ENCODE measurements around the gene KCTD18. TPM values are rescaled to one million over a fixed set of nuclear protein-coding genes. Genes with fewer than 3 reads are reported as not detected.

KCTD18 gene
- total RNA-seq, 6 donors from 2014 or later: 13.6 to 34.6 (median 16.6) TPM

DNA sequence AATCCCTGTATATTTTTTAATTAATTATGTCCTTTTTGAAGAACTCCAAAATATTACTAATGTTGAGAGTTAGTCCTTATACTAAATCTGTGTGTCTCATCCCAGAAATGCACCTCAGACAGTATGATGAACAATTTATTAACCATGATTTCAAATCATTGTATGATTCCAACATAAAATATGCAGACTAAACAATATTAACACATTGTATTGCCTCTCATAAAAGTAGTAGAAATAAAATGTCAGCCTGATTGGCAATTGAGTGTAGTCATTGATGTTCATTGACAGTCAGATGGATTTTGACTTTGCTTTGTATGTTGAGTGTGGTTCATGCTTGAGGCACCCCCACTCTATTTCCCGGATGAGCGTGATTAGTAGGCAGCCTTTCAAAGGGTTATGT lies 57.5 kb downstream of the KCTD18 start:
- Histone ChIP-seq H3K27ac (no peak overlapping the region), H3K4me1 (peaks cover 8 to 18% (median 13%) of the 10 kb centered on the region in 4 donors), H3K9me3 (no peaks in the 10 kb centered on the region), H3K27me3 (no peaks in the 10 kb centered on the region), H3K4me3 (no peak overlapping the region), H3K36me3 (peaks cover 0 to 15% (median 0%) of the 10 kb centered on the region in 4 donors)
- 98 to 100% methylated on average over 2 of the region's 2 CpGs for WGBS, 2 donors
- TF ChIP-seq EP300 (IDR thresholded peaks at IDR 0.05): no peak
- TF ChIP-seq, protein P1, sequence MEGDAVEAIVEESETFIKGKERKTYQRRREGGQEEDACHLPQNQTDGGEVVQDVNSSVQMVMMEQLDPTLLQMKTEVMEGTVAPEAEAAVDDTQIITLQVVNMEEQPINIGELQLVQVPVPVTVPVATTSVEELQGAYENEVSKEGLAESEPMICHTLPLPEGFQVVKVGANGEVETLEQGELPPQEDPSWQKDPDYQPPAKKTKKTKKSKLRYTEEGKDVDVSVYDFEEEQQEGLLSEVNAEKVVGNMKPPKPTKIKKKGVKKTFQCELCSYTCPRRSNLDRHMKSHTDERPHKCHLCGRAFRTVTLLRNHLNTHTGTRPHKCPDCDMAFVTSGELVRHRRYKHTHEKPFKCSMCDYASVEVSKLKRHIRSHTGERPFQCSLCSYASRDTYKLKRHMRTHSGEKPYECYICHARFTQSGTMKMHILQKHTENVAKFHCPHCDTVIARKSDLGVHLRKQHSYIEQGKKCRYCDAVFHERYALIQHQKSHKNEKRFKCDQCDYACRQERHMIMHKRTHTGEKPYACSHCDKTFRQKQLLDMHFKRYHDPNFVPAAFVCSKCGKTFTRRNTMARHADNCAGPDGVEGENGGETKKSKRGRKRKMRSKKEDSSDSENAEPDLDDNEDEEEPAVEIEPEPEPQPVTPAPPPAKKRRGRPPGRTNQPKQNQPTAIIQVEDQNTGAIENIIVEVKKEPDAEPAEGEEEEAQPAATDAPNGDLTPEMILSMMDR (IDR thresholded peaks at IDR 0.05): no peak
- DNase-seq (no peak), ATAC-seq (ENCODE audit: low FRiP score in 2 of 2) (no peak)

DNA sequence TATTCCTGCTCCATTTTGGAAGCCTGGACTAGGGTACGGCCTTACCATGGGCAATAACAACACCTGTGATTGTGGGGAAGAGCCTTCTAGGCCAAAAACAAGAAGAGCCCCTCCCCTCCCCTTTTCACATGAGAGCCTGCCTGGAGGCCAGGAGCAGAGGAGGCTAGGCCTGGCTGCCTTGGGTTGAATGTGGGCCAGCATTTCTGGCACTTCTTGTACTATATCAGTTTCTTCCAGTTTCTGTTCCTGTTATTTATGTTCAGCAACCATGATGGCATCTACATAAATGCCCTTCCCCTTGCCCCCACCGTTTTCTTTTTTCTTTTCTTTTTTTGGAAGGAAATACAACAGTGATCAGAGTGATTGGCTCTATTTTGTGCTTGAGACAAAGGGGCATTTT lies 58.4 kb downstream of the KCTD18 start:
- Histone ChIP-seq H3K4me1 (peaks cover 8 to 14% (median 10%) of the 10 kb centered on the region in 4 donors), H3K4me3 (no peak overlapping the region), H3K36me3 (peaks cover 0 to 18% (median 0%) of the 10 kb centered on the region in 4 donors), H3K9me3 (no peaks in the 10 kb centered on the region), H3K27ac (no peak overlapping the region), H3K27me3 (no peaks in the 10 kb centered on the region)
- WGBS, 2 donors: 67 to 85% methylated on average over 2 of the region's 2 CpGs
- TF ChIP-seq POLR2AphosphoS5 (IDR thresholded peaks at IDR 0.05): no peak
- TF ChIP-seq, protein P1 (IDR thresholded peaks at IDR 0.05): no peak
- TF ChIP-seq EP300 (IDR thresholded peaks at IDR 0.05): no peak
- no peak for TF ChIP-seq POLR2A (IDR thresholded peaks at IDR 0.05)
- ATAC-seq (ENCODE audit: low FRiP score in 2 of 2) (peak in 1 of 2 donors; percentile 12), DNase-seq (no peak)

- no peak overlapping the region for H3K4me3 ChIP-seq
- H3K4me1 ChIP-seq: peaks cover 0 to 4% (median 1%) of the 10 kb centered on the region in 4 donors
- TF ChIP-seq POLR2A (IDR thresholded peaks at IDR 0.05): no peak
- TF ChIP-seq, protein P1 (IDR thresholded peaks at IDR 0.05): no peak
- TF ChIP-seq EP300 (IDR thresholded peaks at IDR 0.05): no peak
- no peak for TF ChIP-seq POLR2AphosphoS5 (IDR thresholded peaks at IDR 0.05)
- H3K36me3 ChIP-seq: peaks cover 0 to 25% (median 0%) of the 10 kb centered on the region in 4 donors
- no peak for DNase-seq
- H3K9me3 ChIP-seq: no peaks in the 10 kb centered on the region
- peak in 1 of 2 donors; percentile 32 for ATAC-seq (ENCODE audit: low FRiP score in 2 of 2)
- no peaks in the 10 kb centered on the region for H3K27me3 ChIP-seq
- WGBS, 2 donors: 79 to 92% methylated on average over 2 of the region's 2 CpGs
- H3K27ac ChIP-seq: no peak overlapping the region
Observed at GRCh38 chr2:200450288-200450687, 59.6 kb downstream of the KCTD18 start.

DNA sequence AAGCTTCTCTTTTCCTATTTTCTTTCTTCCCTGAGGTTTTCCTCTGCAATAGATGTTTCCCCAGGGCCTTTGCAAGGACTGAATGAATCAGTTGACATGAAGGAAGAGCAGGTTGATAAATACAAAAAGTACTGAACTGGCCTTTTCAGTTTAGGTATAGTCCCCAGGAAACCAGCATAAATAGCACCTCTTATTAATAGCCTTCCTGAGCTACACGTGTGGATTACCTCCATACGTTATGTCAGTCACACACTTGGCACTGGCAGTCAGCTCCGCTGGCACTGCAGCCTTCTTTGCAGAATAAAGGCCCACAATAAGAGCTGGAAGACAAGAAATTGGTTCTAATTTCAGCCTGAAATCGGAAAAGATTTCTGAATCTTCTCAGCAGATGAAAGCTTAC lies 60.7 kb downstream of the KCTD18 start:
- WGBS, 2 donors: 80 to 84% methylated on average over 4 of the region's 4 CpGs
- H3K4me3 ChIP-seq: no peak overlapping the region

GRCh38 chr2:200448455-200448854 lies 61.4 kb downstream of the KCTD18 start:
- no peak for DNase-seq
- no peaks in the 10 kb centered on the region for H3K9me3 ChIP-seq
- peaks cover 0 to 25% (median 0%) of the 10 kb centered on the region in 4 donors for H3K36me3 ChIP-seq
- H3K27ac ChIP-seq: no peak overlapping the region
- TF ChIP-seq POLR2AphosphoS5 (IDR thresholded peaks at IDR 0.05): no peak
- peaks cover 0 to 10% (median 2%) of the 10 kb centered on the region in 4 donors for H3K4me1 ChIP-seq
- no peaks in the 10 kb centered on the region for H3K27me3 ChIP-seq
- H3K4me3 ChIP-seq: no peak overlapping the region
- no peak for ATAC-seq (ENCODE audit: low FRiP score in 2 of 2)

More for the DNA sequence above, 60.7 kb downstream of the KCTD18 start:
- no peak for DNase-seq
- Histone ChIP-seq H3K9me3 (no peaks in the 10 kb centered on the region), H3K27me3 (no peaks in the 10 kb centered on the region), H3K27ac (no peak overlapping the region), H3K36me3 (peaks cover 0 to 25% (median 0%) of the 10 kb centered on the region in 4 donors), H3K4me1 (peaks cover 0 to 4% (median 2%) of the 10 kb centered on the region in 4 donors)
- no peak for ATAC-seq (ENCODE audit: low FRiP score in 2 of 2)
- no peak for TF ChIP-seq POLR2A (IDR thresholded peaks at IDR 0.05)
- TF ChIP-seq POLR2AphosphoS5 (IDR thresholded peaks at IDR 0.05): no peak

- Histone ChIP-seq H3K27ac (no peak overlapping the region), H3K4me3 (no peak overlapping the region), H3K36me3 (peaks cover 0 to 25% (median 0%) of the 10 kb centered on the region in 4 donors), H3K27me3 (no peaks in the 10 kb centered on the region), H3K4me1 (peaks cover 0 to 10% (median 2%) of the 10 kb centered on the region in 4 donors), H3K9me3 (no peaks in the 10 kb centered on the region)
- no peak for ATAC-seq (ENCODE audit: low FRiP score in 2 of 2)
- WGBS, 2 donors: 74 to 91% methylated on average over 4 of the region's 4 CpGs
- TF ChIP-seq EP300 (IDR thresholded peaks at IDR 0.05): no peak
- no peak for TF ChIP-seq POLR2AphosphoS5 (IDR thresholded peaks at IDR 0.05)
- TF ChIP-seq POLR2A (IDR thresholded peaks at IDR 0.05): no peak
- TF ChIP-seq, protein P1 (IDR thresholded peaks at IDR 0.05): no peak
- DNase-seq: no peak
Observed at GRCh38 chr2:200447139-200447855, 62.6 kb downstream of the KCTD18 start.

All from upper lobe of left lung (tissue), 6 donors.